Kidney epithelial cell (primary cell): ENCODE data around the gene AMOTL1. TPM values are rescaled to one million over a fixed set of nuclear protein-coding genes. Genes with fewer than 3 reads are reported as not detected.

Source experiments
- DNase-seq: peaks from one replicate; pipeline ENCODE4 v3.0.0-alpha.2; 2010; ENCODE audit warnings: low read depth
- H3K27me3 ChIP-seq: 2 replicates; pipeline ENCODE4 v1.6.0; 2011; ENCODE audit warnings: low read length; ENCODE audit not compliant: control insufficient read depth, insufficient read depth
- H3K36me3 ChIP-seq: 2 replicates; pipeline ENCODE4 v1.5.1; 2011; ENCODE audit warnings: low read length; ENCODE audit not compliant: control insufficient read depth, insufficient read depth
- H3K4me3 ChIP-seq: 2 replicates; pipeline ENCODE4 v1.5.1; 2011; ENCODE audit warnings: low read depth, mild to moderate bottlenecking, control low read depth, low read length
- total RNA-seq: library from RNA; depleted of rRNA; stranded (reverse); fragments of >200 nt; gene quantifications from 2 replicates; pipeline ENCODE4 v1.2.3, GENCODE V29; 2015
- TF ChIP-seq, protein P1 (sequence below): IDR thresholded peaks from 2 replicates; pipeline ENCODE4 v1.5.1; 2011; ENCODE audit warnings: mild to moderate bottlenecking, moderate library complexity, low read length, control low read depth, inconsistent platforms; ENCODE audit not compliant: insufficient read depth, poor library complexity, severe bottlenecking

The AMOTL1 gene
- total RNA-seq, 1 donor from 2014 or later = 48.8 TPM

GRCh38 chr11:94727819-94728218 is 40.3 kb upstream of the AMOTL1 start:
- TF ChIP-seq, protein P1, sequence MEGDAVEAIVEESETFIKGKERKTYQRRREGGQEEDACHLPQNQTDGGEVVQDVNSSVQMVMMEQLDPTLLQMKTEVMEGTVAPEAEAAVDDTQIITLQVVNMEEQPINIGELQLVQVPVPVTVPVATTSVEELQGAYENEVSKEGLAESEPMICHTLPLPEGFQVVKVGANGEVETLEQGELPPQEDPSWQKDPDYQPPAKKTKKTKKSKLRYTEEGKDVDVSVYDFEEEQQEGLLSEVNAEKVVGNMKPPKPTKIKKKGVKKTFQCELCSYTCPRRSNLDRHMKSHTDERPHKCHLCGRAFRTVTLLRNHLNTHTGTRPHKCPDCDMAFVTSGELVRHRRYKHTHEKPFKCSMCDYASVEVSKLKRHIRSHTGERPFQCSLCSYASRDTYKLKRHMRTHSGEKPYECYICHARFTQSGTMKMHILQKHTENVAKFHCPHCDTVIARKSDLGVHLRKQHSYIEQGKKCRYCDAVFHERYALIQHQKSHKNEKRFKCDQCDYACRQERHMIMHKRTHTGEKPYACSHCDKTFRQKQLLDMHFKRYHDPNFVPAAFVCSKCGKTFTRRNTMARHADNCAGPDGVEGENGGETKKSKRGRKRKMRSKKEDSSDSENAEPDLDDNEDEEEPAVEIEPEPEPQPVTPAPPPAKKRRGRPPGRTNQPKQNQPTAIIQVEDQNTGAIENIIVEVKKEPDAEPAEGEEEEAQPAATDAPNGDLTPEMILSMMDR = no peak
- Histone ChIP-seq H3K36me3 (no peaks in the 10 kb centered on the region), H3K4me3 (no peak overlapping the region), H3K27me3 (no peaks in the 10 kb centered on the region)
- no peak for DNase-seq

DNA sequence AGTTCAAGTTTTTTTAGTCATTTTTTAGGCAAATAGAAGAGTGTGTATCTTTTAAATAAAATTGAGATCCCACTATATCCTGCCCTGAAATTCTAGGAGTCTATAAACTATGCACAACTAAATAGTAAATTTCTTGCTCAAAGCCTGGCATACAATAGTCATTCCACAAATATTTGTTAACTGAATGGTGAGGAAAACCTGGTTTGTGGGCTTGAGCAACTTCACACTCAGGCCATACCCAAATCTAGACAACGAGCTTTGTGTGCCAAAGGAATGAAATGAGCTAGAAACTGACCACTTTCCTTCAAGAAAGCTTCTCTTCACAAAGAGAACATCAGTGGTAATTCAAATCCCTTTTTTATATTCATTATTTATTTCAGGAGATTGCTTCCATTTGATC is 39.6 kb upstream of the AMOTL1 start:
- TF ChIP-seq, protein P1 = no peak
- H3K36me3 ChIP-seq = no peaks in the 10 kb centered on the region
- no peak overlapping the region for H3K4me3 ChIP-seq
- no peak for DNase-seq
- no peaks in the 10 kb centered on the region for H3K27me3 ChIP-seq

DNA sequence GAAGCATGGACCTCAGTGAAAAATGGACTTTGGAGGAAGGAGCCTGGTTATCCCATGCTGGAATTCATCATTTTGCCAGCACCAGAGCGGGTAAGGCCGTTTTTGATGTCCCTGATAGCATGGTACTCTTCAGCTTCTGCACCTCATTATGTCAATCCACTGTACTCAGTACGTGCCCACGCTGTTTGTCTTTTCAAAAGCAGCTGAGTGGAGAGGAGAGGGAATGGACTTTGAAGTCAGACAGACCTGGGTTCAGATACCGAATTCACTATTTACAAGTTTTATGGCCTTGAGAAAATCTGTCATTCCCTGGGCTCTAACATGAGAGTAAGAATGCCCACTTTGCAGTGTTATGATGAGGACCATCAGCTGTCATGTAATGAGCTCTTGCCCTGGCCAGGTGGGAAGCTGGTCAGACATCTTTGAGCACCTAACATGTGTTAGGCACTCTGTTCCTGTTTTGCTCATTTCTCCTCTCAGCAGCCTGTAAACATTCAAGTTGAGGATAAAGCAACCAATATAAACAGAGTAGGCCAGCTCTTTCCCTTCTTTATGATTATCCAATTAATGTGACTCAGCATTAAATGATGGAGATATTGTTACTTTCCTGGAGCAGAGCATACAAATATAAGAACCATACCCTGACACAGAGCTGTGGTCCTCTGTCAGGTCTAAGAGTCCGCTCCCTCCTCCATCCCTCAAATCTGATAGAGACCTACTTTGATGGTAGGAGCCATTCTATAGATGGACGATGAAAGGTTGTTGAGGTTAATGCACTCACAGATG is 39.0 kb upstream of the AMOTL1 start:
- Histone ChIP-seq H3K36me3 (no peaks in the 10 kb centered on the region), H3K4me3 (no peak overlapping the region), H3K27me3 (no peaks in the 10 kb centered on the region)
- TF ChIP-seq, protein P1 = no peak
- no peak for DNase-seq

DNA sequence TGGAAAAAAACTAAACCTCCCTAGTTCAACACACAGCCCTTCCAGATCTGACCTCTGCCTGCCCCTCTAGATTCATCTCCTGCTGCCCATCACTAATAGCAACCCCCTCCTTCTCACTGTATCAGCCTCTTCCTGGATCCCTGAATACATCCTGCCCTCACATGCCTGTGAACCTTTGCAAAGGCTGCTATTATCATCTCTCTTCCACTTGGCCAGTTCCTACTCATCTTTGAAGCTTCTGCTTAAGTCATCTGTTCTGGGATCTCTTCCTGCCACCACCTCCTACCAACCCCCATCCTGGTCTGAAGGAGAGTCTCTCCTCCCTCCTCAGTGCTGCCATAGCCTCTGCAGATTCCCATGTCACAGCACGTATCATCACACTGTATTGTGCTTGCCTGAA is 38.0 kb upstream of the AMOTL1 start:
- no peak for DNase-seq
- TF ChIP-seq, protein P1 = no peak
- Histone ChIP-seq H3K36me3 (no peaks in the 10 kb centered on the region), H3K27me3 (no peaks in the 10 kb centered on the region), H3K4me3 (no peak overlapping the region)

- Histone ChIP-seq H3K4me3 (no peak overlapping the region), H3K27me3 (no peaks in the 10 kb centered on the region), H3K36me3 (no peaks in the 10 kb centered on the region)
- no peak for DNase-seq
- TF ChIP-seq, protein P1 = no peak
These were observed 36.1 kb upstream of the AMOTL1 start for GRCh38 chr11:94731880-94732601.
